Smooth muscle cell (in vitro differentiated cells): ENCODE measurements around the gene GTPBP4. TPM values are rescaled to one million over a fixed set of nuclear protein-coding genes. Genes with fewer than 3 reads are reported as not detected.
A peak's percentile ranks its signal among the peaks of the same experiment; 100 is the strongest.

Source experiments
- DNase-seq: peaks from one replicate; lab custom pipeline; 2025; ENCODE audit not compliant: unreplicated experiment; lab: John Stamatoyannopoulos, UW
- H2AFZ ChIP-seq: fragments of 200-600 bp; sonication (generic); 2 replicates; pipeline ENCODE4 v1.6.0; 2016; ENCODE audit warnings: antibody characterized with exemption, low read depth, mild to moderate bottlenecking
- H3F3A ChIP-seq: fragments of 200-600 bp; sonication (generic); 2 replicates; pipeline ENCODE4 v1.6.0; 2017; ENCODE audit warnings: antibody characterized with exemption, low read depth
- H3K27ac ChIP-seq: fragments of 200-600 bp; sonication (generic); 2 replicates; pipeline ENCODE4 v1.5.1; 2016; ENCODE audit warnings: low read depth, mild to moderate bottlenecking
- H3K27me3 ChIP-seq: fragments of 200-600 bp; sonication (generic); 2 replicates; pipeline ENCODE4 v1.6.1; 2016; ENCODE audit warnings: low read depth, mild to moderate bottlenecking
- H3K36me3 ChIP-seq: fragments of 200-600 bp; sonication (generic); 2 replicates; pipeline ENCODE4 v1.5.1; 2016; ENCODE audit warnings: low read depth
- H3K4me1 ChIP-seq: fragments of 200-600 bp; sonication (generic); 2 replicates; pipeline ENCODE4 v1.5.1; 2016; ENCODE audit warnings: low read depth
- H3K4me2 ChIP-seq: fragments of 200-600 bp; sonication (generic); 2 replicates; pipeline ENCODE4 v1.6.0; 2016; ENCODE audit warnings: mild to moderate bottlenecking
- H3K4me3 ChIP-seq: fragments of 200-600 bp; sonication (generic); 2 replicates; pipeline ENCODE4 v1.5.1; 2016; ENCODE audit warnings: mild to moderate bottlenecking
- H3K79me2 ChIP-seq: fragments of 200-600 bp; sonication (generic); 2 replicates; pipeline ENCODE4 v1.6.0; 2016; ENCODE audit warnings: low read depth, mild to moderate bottlenecking
- H3K9ac ChIP-seq: fragments of 200-600 bp; sonication (generic); 2 replicates; pipeline ENCODE4 v1.6.0; 2016; ENCODE audit warnings: low read depth
- H3K9me3 ChIP-seq: fragments of 200-600 bp; sonication (generic); replicated peaks from 2 replicates; pipeline ENCODE4 v1.5.1; 2016; ENCODE audit warnings: low read depth
- H4K20me1 ChIP-seq: fragments of 200-600 bp; sonication (generic); 2 replicates; pipeline ENCODE4 v1.6.0; 2016; ENCODE audit warnings: low read depth
- CTCF ChIP-seq: fragments of 200-600 bp; sonication (generic); IDR thresholded peaks from 2 replicates; pipeline ENCODE4 v1.5.1; 2017; ENCODE audit warnings: borderline replicate concordance, mild to moderate bottlenecking, antibody characterized with exemption; ENCODE audit not compliant: insufficient read depth, poor library complexity, severe bottlenecking
- WGBS: methylation state at CpG from one replicate; pipeline ENCODE4 v1.1.7; 2016; ENCODE audit warnings: low lambda C conversion rate; 5-methylcytosine and 5-hydroxymethylcytosine counted together
- polyA plus RNA-seq: library from polyadenylated mRNA; unstranded; fragments of >200 nt; fragmentation: Nextera tagmentation; extraction: Ambion mirVana; gene quantifications from 2 replicates; pipeline ENCODE4 v1.2.1, GENCODE V29; 2016
- total RNA-seq: library from RNA; depleted of rRNA; stranded (reverse); fragments of >200 nt; gene quantifications from 2 replicates; pipeline ENCODE4 v1.2.3, GENCODE V29; 2014

Gene GTPBP4
- total and polyA plus RNA-seq, 2 experiments from 2014 or later, result 42.5 to 52.1 TPM

DNA sequence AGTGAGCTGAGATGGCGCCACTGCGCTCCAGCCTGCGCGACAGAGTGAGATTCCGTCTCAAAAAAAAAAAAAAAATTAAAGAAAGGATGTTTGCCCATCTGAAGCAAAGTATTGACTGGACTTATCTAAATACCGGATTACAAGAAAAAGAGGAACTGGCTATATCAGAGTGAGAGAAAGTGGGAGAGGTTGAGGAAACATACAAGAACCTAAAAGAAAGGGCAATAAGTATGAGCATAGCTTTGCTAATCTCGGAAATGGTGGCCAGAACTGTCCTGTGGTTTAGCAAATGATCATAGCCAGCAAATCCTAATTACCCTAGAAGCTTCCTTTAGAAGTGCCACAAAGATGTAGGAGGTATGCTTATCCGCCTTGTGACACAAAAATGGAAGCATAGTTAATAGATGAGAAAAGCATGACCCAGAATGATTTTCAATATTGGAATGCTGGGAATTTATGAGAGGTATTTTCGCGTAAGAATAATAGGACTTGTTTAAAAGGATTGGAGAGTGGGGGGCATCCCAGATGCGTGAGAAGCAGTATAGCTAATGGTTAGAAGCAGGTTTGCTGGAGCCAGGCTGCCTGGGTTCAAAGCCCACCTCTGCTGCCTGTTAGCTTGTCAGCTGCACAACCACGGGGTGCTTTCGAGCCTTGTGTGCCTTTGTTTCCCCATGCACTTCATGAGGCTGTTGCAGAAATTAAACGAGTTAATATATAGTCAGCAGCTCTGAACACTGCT, 1.2 kb upstream of the GTPBP4 start:
- Histone ChIP-seq H3K4me3 (peak overlapping the region; percentile 100), H3K36me3 (no peaks in the 10 kb centered on the region), H3K79me2 (peaks cover 36% of the 10 kb centered on the region), H3K4me2 (peak overlapping the region; percentile 100), H2AFZ (no peak overlapping the region), H3K9me3 (no peaks in the 10 kb centered on the region), H3K27ac (peak overlapping the region; percentile 99), H3K4me1 (peaks cover 8% of the 10 kb centered on the region), H3K27me3 (no peaks in the 10 kb centered on the region), H3F3A (no peaks in the 10 kb centered on the region), H3K9ac (peak overlapping the region; percentile 100), H4K20me1 (peaks cover 28% of the 10 kb centered on the region)
- no peak for DNase-seq
- no peak for TF ChIP-seq CTCF
- WGBS, result 61% methylated on average over 14 of the region's 14 CpGs

DNA sequence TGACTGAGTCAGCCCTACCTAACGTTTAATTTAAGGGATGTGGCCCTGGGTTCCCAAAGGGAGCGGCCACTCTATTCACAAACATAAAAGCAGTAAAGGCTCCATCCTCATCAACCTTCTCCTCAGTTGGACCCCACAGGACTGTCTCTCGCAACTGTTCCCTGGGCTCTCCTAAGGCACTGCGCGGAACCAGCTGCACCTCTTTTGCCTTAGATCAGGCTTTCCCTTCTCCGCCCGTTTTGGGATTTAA, 689 bp upstream of the GTPBP4 start:
- H3K4me1 ChIP-seq, result peaks cover 8% of the 10 kb centered on the region
- H4K20me1 ChIP-seq, result peaks cover 33% of the 10 kb centered on the region
- H3K4me3 ChIP-seq, result peak overlapping the region; percentile 100
- DNase-seq, result no peak
- no peaks in the 10 kb centered on the region for H3F3A ChIP-seq
- H3K9ac ChIP-seq, result peak overlapping the region; percentile 100
- WGBS, result 8% methylated on average over 7 of the region's 7 CpGs
- H3K36me3 ChIP-seq, result no peaks in the 10 kb centered on the region
- H3K27ac ChIP-seq, result peak overlapping the region; percentile 99
- no peak for TF ChIP-seq CTCF
- H3K9me3 ChIP-seq, result no peaks in the 10 kb centered on the region
- peak overlapping the region; percentile 100 for H3K4me2 ChIP-seq
- peak overlapping the region; percentile 56 for H2AFZ ChIP-seq
- no peaks in the 10 kb centered on the region for H3K27me3 ChIP-seq
- peaks cover 41% of the 10 kb centered on the region for H3K79me2 ChIP-seq

- Histone ChIP-seq H3K27me3 (no peaks in the 10 kb centered on the region), H3K9ac (peak overlapping the region; percentile 100), H3K4me1 (peaks cover 8% of the 10 kb centered on the region), H3K79me2 (peaks cover 55% of the 10 kb centered on the region), H3K9me3 (no peaks in the 10 kb centered on the region), H4K20me1 (peaks cover 46% of the 10 kb centered on the region), H3K27ac (peak overlapping the region; percentile 99), H3F3A (no peaks in the 10 kb centered on the region), H3K4me3 (peak overlapping the region; percentile 100), H3K4me2 (peak overlapping the region; percentile 100), H3K36me3 (peaks cover 6% of the 10 kb centered on the region), H2AFZ (peak overlapping the region; percentile 56)
- TF ChIP-seq CTCF, result no peak
- 25% methylated on average over 42 of the region's 42 CpGs for WGBS
- DNase-seq, result no peak
Measured at GRCh38 chr10:988667-989545, 672 bp downstream of the GTPBP4 start.
